Hepatocyte (in vitro differentiated cells): Measurements from ENCODE around the gene SLC8A2.

Experiments
- EZH2 ChIP-seq: fragments of 200-600 bp; sonication (generic); IDR thresholded peaks from 2 replicates; pipeline ENCODE4 v1.6.1; 2016; ENCODE audit warnings: antibody characterized with exemption, mild to moderate bottlenecking, borderline replicate concordance
- EZH2phosphoT487 ChIP-seq: fragments of 200-600 bp; sonication (generic); IDR thresholded peaks from one replicate; pipeline ENCODE4 v1.6.1; 2018; ENCODE audit warnings: antibody characterized with exemption, mild to moderate bottlenecking, low read depth, moderate library complexity; ENCODE audit not compliant: unreplicated experiment, severe bottlenecking
- TF ChIP-seq, protein P1 (sequence below): fragments of 200-600 bp; sonication (generic); IDR thresholded peaks from 2 replicates; pipeline ENCODE4 v1.5.1; 2016; ENCODE audit warnings: antibody characterized with exemption, mild to moderate bottlenecking; ENCODE audit not compliant: poor library complexity

DNA sequence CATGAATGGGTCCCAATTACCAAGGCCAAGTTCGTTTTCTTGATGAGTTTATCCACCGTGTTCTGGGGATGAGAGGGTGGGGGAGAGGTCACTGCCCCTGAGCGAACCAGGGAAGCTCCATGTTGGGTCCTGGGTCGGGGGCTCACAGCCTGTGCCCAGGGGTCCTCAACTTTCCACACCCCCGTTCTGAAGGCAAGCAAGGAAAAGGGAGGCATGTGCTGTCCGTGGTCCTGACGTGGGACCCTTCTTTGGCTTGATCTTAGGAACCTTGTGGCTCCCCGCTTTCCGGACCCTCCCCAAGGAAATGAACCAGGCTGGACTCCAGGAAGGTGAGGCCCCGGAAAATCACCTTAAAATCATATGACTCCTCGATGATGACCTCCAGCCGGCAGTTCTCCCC lies 34.2 kb downstream of the SLC8A2 start:
- TF ChIP-seq, protein P1, sequence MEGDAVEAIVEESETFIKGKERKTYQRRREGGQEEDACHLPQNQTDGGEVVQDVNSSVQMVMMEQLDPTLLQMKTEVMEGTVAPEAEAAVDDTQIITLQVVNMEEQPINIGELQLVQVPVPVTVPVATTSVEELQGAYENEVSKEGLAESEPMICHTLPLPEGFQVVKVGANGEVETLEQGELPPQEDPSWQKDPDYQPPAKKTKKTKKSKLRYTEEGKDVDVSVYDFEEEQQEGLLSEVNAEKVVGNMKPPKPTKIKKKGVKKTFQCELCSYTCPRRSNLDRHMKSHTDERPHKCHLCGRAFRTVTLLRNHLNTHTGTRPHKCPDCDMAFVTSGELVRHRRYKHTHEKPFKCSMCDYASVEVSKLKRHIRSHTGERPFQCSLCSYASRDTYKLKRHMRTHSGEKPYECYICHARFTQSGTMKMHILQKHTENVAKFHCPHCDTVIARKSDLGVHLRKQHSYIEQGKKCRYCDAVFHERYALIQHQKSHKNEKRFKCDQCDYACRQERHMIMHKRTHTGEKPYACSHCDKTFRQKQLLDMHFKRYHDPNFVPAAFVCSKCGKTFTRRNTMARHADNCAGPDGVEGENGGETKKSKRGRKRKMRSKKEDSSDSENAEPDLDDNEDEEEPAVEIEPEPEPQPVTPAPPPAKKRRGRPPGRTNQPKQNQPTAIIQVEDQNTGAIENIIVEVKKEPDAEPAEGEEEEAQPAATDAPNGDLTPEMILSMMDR, result no peak
- TF ChIP-seq EZH2phosphoT487, result no peak
- TF ChIP-seq EZH2, result no peak
